ENCODE measurements around the gene HAPSTR1. TPM values are rescaled to one million over a fixed set of nuclear protein-coding genes. Genes with fewer than 3 reads are reported as not detected.

Gene HAPSTR1
- total RNA-seq, 1 experiment from 2014 or later = 56.3 TPM

GRCh38 chr16:9094011-9094846 is 2.8 kb downstream of the HAPSTR1 start:
- in situ Hi-C loops (cut with HindIII; ENCODE audit: low sequenced_read_pairs) = no loop called here
- no peak for DNase-seq (ENCODE audit: low spot score)

- no peak for DNase-seq (ENCODE audit: low spot score)
- in situ Hi-C loops (cut with HindIII; ENCODE audit: low sequenced_read_pairs) = no loop called here
Measured at GRCh38 chr16:9095171-9095570, 3.7 kb downstream of the HAPSTR1 start.

GRCh38 chr16:9095656-9096397 is 4.4 kb downstream of the HAPSTR1 start:
- DNase-seq (ENCODE audit: low spot score) = no peak
- in situ Hi-C loops (cut with HindIII; ENCODE audit: low sequenced_read_pairs) = no loop called here

DNA sequence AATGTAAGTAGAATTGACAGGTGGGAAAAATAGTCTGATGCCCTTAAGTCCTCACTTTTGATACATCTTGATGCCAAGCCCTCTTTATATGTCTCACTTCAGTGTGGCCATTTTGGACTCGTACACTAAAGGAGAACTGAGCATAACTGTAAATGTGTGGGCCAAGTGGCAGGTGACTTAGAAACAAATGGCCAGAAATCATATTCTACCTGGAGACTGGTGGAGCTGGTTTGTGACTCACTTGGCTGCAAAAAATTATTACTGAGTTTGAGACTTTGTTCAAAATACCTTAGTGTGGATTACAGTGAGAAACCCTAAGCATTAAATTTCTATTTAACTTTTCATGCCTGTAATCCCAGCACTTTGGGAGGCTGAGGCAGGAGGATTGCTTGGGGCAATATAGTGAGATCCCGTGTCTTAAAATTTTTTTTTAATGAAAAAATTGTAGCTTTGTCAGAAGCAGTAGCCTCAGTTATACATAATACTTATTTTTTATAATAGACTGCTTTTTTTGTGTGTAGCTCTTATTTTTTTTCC is 5.0 kb downstream of the HAPSTR1 start:
- in situ Hi-C loops (cut with HindIII; ENCODE audit: low sequenced_read_pairs) = no loop called here
- DNase-seq (ENCODE audit: low spot score) = no peak

DNA sequence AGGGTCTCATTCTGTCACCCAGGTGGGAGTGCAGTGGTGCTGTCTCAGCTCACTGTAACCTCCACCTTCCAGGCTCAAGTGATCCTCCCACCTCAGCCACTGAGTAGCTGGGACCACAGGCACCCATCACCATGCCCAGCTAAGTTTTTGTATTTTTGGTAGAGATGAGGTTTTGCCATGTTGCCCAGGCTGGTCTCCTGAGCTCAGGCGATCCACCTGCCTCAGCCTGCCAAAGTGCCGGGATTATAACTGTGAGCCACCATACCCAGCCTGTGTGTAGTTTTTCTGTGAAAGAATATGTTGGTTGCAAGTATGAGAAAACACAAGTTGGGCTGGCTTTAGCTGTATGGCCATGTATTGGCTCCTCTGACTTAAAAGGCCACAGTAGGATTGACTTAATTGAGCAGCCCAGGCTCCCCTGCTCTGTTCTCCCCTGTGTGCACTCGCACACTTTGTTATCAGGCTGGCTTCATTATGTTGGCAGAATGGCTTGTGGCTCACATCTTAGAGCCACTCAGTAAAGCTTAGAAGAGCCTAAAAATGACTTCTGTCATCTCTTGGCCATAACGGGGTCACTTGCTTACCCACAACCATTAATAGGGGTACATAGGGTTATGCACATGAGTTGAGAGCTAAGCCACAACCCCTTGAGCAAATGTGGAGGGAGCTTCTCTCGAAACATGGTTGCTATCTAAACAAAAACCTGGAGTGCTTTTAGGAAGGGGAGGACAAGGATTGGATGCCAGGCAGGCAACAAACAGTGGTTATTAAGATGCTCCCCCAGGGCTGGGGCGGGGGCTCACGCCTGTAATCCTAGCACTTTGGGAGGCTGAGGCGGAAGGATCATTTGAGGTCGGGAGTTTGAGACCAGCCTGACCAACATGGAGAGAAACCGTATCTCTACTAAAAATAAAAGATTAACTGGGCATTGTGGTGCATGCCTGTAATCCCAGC is 6.1 kb downstream of the HAPSTR1 start:
- DNase-seq (ENCODE audit: low spot score) = no peak
- in situ Hi-C loops (cut with HindIII; ENCODE audit: low sequenced_read_pairs) = no loop called here

- in situ Hi-C loops (cut with HindIII; ENCODE audit: low sequenced_read_pairs) = no loop called here
- no peak for DNase-seq (ENCODE audit: low spot score)
Measured at GRCh38 chr16:9098377-9099090, 7.1 kb downstream of the HAPSTR1 start.

GRCh38 chr16:9099131-9099625 is 7.7 kb downstream of the HAPSTR1 start:
- no peak for DNase-seq (ENCODE audit: low spot score)
- in situ Hi-C loops (cut with HindIII; ENCODE audit: low sequenced_read_pairs) = no loop called here

GRCh38 chr16:9102379-9102778 is 10.9 kb downstream of the HAPSTR1 start:
- no peak for DNase-seq (ENCODE audit: low spot score)
- in situ Hi-C loops (cut with HindIII; ENCODE audit: low sequenced_read_pairs) = no loop called here

GRCh38 chr16:9102943-9103342 is 11.5 kb downstream of the HAPSTR1 start:
- in situ Hi-C loops (cut with HindIII; ENCODE audit: low sequenced_read_pairs) = no loop called here
- no peak for DNase-seq (ENCODE audit: low spot score)

DNA sequence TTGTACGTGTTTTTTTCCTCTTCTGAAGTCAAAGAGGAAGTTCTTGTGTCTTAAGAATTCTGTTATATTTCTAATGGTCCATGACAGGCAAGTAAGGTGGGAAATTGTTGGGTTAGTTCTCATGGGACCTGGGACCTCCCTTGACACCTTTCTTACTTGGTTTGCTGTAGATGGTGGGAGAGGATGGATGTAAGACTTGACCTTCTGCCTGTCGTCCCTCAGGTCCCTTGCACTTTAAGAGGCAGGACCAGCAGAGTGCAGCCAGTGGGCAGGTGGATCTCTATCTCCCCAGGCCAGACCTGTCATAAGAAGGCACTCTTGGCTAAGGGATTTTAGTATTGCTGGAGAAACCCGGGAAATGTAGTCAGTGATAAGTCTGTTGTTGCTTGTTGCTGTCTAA is 12.1 kb downstream of the HAPSTR1 start:
- no peak for DNase-seq (ENCODE audit: low spot score)
- in situ Hi-C loops (cut with HindIII; ENCODE audit: low sequenced_read_pairs) = no loop called here

- in situ Hi-C loops (cut with HindIII; ENCODE audit: low sequenced_read_pairs) = no loop called here
- no peak for DNase-seq (ENCODE audit: low spot score)
Measured at GRCh38 chr16:9105189-9105588, 13.7 kb downstream of the HAPSTR1 start.

DNA sequence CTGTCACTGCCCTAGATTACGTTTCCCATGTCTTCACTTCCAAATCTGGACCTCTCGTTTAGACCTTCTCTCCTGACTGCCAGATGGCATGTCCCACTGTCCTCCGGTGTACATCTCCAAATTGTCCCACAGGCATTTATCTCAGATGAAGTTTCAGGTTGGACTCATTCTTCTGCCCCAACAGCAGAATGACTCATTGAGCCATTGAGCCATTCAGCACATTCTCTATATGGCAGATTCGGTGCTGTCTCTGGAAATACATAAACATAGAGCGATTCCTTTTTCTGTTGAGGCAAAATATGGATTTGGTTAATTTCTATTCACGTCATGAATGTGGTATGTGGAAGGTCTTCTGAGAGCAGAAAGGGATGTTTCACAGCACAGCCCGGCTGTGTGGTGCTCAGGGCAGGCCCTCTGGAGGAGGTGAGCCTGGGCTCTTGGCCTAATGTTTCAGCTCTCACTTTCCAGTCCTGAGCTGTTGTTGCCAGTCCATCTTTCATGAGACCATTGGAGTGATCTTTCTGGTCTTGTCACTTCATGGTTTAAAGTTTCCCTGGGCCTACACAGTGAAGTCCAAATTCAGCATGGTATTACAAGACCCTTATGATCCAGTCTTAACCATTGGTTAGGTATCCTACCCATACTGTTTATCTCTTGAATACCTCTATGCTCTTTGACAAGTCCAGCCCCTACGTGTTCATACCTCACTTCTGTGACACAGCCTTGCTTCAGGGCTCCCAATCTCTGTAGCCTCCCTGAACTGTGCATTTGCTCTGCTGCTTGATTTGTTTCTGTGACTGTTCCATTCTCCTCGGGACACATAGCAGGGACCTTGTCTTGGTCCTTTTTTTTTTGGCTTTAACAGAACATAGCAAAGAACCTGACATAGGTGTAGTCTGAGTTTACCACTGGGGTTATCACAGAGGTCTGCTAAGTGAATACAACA is 15.9 kb downstream of the HAPSTR1 start:
- no peak for DNase-seq (ENCODE audit: low spot score)
- in situ Hi-C loops (cut with HindIII; ENCODE audit: low sequenced_read_pairs) = no loop called here

DNA sequence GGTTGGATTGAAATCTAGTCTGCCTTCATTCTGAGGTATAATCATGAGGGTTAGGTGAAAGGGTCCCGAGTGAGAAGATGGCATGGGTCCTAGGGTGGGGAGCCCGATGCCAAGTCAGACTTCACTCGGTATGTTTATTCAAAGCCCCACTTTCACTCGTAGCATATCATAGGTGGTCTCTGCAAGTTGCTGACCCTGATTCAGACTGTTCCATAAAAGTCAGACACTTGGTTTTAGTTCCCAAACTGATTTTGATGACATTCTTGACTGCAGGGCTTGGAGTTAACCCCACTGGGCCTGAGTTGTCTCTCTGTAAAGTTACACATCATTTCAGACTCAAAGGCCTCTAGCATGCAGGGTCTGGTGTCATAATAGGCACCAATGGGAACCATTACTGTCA is 17.8 kb downstream of the HAPSTR1 start:
- in situ Hi-C loops (cut with HindIII; ENCODE audit: low sequenced_read_pairs) = no loop called here
- DNase-seq (ENCODE audit: low spot score) = no peak

DNA sequence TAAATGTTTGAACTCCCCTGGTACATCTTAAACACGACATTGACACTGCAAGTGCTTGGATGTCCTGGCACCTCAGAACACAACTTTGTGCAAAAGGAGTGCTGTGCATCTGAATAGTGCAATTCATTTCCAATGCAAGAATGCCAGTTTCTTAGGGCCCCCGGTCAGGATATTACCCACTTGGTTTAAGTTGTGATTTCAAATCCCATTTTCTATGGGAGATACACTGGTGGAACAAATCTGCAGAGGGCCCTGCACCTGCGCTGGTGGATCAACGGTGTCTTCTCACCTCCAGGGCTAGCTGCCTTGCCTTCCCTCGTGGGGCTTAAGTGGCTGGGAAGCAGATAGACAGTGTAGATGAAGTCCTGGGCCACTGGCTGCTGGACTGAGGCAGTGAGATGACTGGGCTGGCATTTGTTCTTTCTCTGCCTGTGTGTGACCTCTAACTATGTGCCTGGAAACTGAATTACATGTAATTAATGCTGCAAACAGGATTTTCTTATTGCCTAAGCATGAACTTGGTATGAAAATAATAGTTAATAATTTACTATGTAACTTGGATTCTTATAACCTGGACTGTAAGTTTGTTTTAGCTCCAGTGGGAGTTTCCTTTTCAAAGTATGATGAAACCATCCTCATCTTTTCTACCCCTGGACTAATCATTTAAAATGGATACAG is 20.9 kb downstream of the HAPSTR1 start:
- DNase-seq (ENCODE audit: low spot score) = no peak
- in situ Hi-C loops (cut with HindIII; ENCODE audit: low sequenced_read_pairs) = no loop called here

- DNase-seq (ENCODE audit: low spot score) = no peak
- in situ Hi-C loops (cut with HindIII; ENCODE audit: low sequenced_read_pairs) = no loop called here
Measured at GRCh38 chr16:9112844-9113186, 21.4 kb downstream of the HAPSTR1 start.

GRCh38 chr16:9113707-9114106 is 22.3 kb downstream of the HAPSTR1 start:
- in situ Hi-C loops (cut with HindIII; ENCODE audit: low sequenced_read_pairs) = no loop called here
- no peak for DNase-seq (ENCODE audit: low spot score)

- DNase-seq (ENCODE audit: low spot score) = no peak
- in situ Hi-C loops (cut with HindIII; ENCODE audit: low sequenced_read_pairs) = no loop called here
Measured at GRCh38 chr16:9114112-9114511, 22.7 kb downstream of the HAPSTR1 start.
